HepG2 (cell line): ENCODE measurements around the gene M1AP. TPM values are rescaled to one million over a fixed set of nuclear protein-coding genes. Genes with fewer than 3 reads are reported as not detected.

Experiments
- ARHGAP35 ChIP-seq: sonication (generic); formaldehyde crosslinking; IDR thresholded peaks from 2 replicates; pipeline ENCODE4 v1.9.0; 2022; ENCODE audit warnings: mild to moderate bottlenecking, inconsistent platforms, moderate library complexity, missing genetic modification reagents, borderline replicate concordance
- ETV5 ChIP-seq: IDR thresholded peaks from 2 replicates; pipeline ENCODE4 v1.6.1; 2018; ENCODE audit warnings: missing biosample characterization, missing genetic modification reagents, inconsistent platforms, borderline replicate concordance
- GLMP ChIP-seq: sonication (generic); formaldehyde crosslinking; IDR thresholded peaks from 2 replicates; pipeline ENCODE4 v1.9.0; 2021; ENCODE audit warnings: missing genetic modification reagents, mild to moderate bottlenecking, borderline replicate concordance
- HBP1 ChIP-seq: IDR thresholded peaks from 2 replicates; pipeline ENCODE4 v1.6.1; 2016; ENCODE audit warnings: low read depth, control low read depth
- HDAC2 ChIP-seq: sonication (generic); formaldehyde crosslinking; IDR thresholded peaks from 2 replicates; pipeline ENCODE4 v1.4.0; 2020; ENCODE audit warnings: missing genetic modification reagents
- HMGA1 ChIP-seq: sonication (generic); formaldehyde crosslinking; conservative IDR thresholded peaks from 2 replicates; pipeline ENCODE4 v1.4.0; 2020; ENCODE audit warnings: missing genetic modification reagents
- KDM3A ChIP-seq: IDR thresholded peaks from 2 replicates; pipeline ENCODE4 v1.6.1; 2018; ENCODE audit warnings: low read depth, missing compliant biosample characterization
- MAFK ChIP-seq, 2 experiments: IDR thresholded peaks in 1 of 2; conservative IDR thresholded peaks in 1 of 2; 2 replicates each; pipeline ENCODE4 v1.6.1; 2011; ENCODE audit warnings: improper control_type of control experiment in 2 of 2, low read length in 2 of 2
- MEIS1 ChIP-seq: sonication (generic); formaldehyde crosslinking; IDR thresholded peaks from 2 replicates; pipeline ENCODE4 v1.9.0; 2021; ENCODE audit warnings: mild to moderate bottlenecking, missing genetic modification reagents, moderate library complexity, borderline replicate concordance
- MZF1 ChIP-seq: sonication (generic); formaldehyde crosslinking; IDR thresholded peaks from 2 replicates; pipeline ENCODE4 v1.8.1; 2023; ENCODE audit warnings: mild to moderate bottlenecking, missing genetic modification reagents, borderline replicate concordance
- SAFB2 ChIP-seq: sonication (generic); formaldehyde crosslinking; IDR thresholded peaks from 2 replicates; pipeline ENCODE4 v1.5.1; 2020; ENCODE audit warnings: missing genetic modification reagents, low read depth, mild to moderate bottlenecking, borderline replicate concordance
- SMC3 ChIP-seq: IDR thresholded peaks from 2 replicates; pipeline ENCODE4 v1.6.1; 2011; ENCODE audit warnings: low read length, improper control_type of control experiment
- ZBTB2 ChIP-seq: sonication (generic); formaldehyde crosslinking; IDR thresholded peaks from 2 replicates; pipeline ENCODE4 v1.8.0; 2022; ENCODE audit warnings: low read depth, missing genetic modification reagents
- ZEB1 ChIP-seq: IDR thresholded peaks from 2 replicates; pipeline ENCODE4 v1.6.1; 2012; ENCODE audit warnings: mild to moderate bottlenecking, low read depth, inconsistent platforms; ENCODE audit not compliant: insufficient replicate concordance
- ZNF205 ChIP-seq: IDR thresholded peaks from 2 replicates; pipeline ENCODE4 v1.6.1; 2018; ENCODE audit warnings: missing biosample characterization, missing genetic modification reagents
- ZNF235 ChIP-seq: sonication (generic); formaldehyde crosslinking; IDR thresholded peaks from 2 replicates; pipeline ENCODE4 v1.8.1; 2023; ENCODE audit warnings: mild to moderate bottlenecking, missing genetic modification reagents, borderline replicate concordance
- ZNF414 ChIP-seq: sonication (generic); formaldehyde crosslinking; IDR thresholded peaks from 2 replicates; pipeline ENCODE4 v1.5.0; 2020; ENCODE audit warnings: missing genetic modification reagents
- polyA plus RNA-seq, 8 experiments: library from polyadenylated mRNA; depleted of rRNA in 3 of 8; stranded (reverse) in 7 of 8; unstranded in 1 of 8; fragments of >200 nt; fragmentation: Illumina TruSeq in 4 of 8; extraction: Trizol in 4 of 8; gene quantifications; 2 replicates each; pipeline versions ENCODE4 v1.2.1 to v1.2.3, GENCODE V29; 2011 to 2016; ENCODE audit warnings: low read depth in 4 of 8, missing spikeins in 1 of 8, mixed read lengths in 1 of 8; ENCODE audit not compliant: insufficient read depth in 1 of 8
- total RNA-seq, 5 experiments: library from RNA; depleted of rRNA; stranded (reverse); fragments of >200 nt; fragmentation: Illumina TruSeq; extraction: Trizol; gene quantifications; 2 replicates each; pipeline ENCODE4 v1.2.3, GENCODE V29; 2016; ENCODE audit warnings: low read depth in 1 of 5
- TF ChIP-seq, protein P1 (sequence below): sonication (generic); formaldehyde crosslinking; IDR thresholded peaks from 2 replicates; pipeline ENCODE4 v1.5.0; 2020; ENCODE audit warnings: mild to moderate bottlenecking, missing genetic modification reagents
- TF ChIP-seq, protein P2 (sequence below): sonication (generic); formaldehyde crosslinking; IDR thresholded peaks from 2 replicates; pipeline ENCODE4 v1.5.1; 2020; ENCODE audit warnings: missing genetic modification reagents, mild to moderate bottlenecking, borderline replicate concordance

Gene M1AP
- total and polyA plus RNA-seq, 2 of the 13 experiments (the other 11 are each of a cell fraction or from before 2014, with no cell fraction given): not detected

GRCh38 chr2:74529357-74530238 is 118.5 kb downstream of the M1AP start, which contains the start of the genes AUP1 and HTRA2 (continued):
- peak in 1 of 2 experiments; percentile 4; a peak in 1 of 4 replicates for TF ChIP-seq MAFK (conservative IDR thresholded peaks at IDR 0.05 in 1 of 2, IDR thresholded peaks at IDR 0.05 in 1 of 2; ENCODE audit: low read length in 2 of 2)
- no peak; the same call in 1 of the 2 replicates for TF ChIP-seq ARHGAP35 (CRISPR knock-in tag)
- TF ChIP-seq SMC3: no peak
- TF ChIP-seq ZNF235: peak; percentile 83; the same call in 1 of the 2 replicates
- TF ChIP-seq, protein P1, sequence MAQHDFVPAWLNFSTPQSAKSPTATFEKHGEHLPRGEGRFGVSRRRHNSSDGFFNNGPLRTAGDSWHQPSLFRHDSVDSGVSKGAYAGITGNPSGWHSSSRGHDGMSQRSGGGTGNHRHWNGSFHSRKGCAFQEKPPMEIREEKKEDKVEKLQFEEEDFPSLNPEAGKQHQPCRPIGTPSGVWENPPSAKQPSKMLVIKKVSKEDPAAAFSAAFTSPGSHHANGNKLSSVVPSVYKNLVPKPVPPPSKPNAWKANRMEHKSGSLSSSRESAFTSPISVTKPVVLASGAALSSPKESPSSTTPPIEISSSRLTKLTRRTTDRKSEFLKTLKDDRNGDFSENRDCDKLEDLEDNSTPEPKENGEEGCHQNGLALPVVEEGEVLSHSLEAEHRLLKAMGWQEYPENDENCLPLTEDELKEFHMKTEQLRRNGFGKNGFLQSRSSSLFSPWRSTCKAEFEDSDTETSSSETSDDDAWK (CRISPR knock-in tag): no peak
- no peak; the same call in 1 of the 2 replicates for TF ChIP-seq ZNF205 (CRISPR knock-in tag)
- TF ChIP-seq ZNF414: peak; percentile 77; the same call in 1 of the 2 replicates
- peak; percentile 69; the same call in 1 of the 2 replicates for TF ChIP-seq HBP1
- TF ChIP-seq, protein P2, sequence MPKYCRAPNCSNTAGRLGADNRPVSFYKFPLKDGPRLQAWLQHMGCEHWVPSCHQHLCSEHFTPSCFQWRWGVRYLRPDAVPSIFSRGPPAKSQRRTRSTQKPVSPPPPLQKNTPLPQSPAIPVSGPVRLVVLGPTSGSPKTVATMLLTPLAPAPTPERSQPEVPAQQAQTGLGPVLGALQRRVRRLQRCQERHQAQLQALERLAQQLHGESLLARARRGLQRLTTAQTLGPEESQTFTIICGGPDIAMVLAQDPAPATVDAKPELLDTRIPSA (CRISPR knock-in tag): no peak; the same call in 1 of the 2 replicates
- no peak for TF ChIP-seq MEIS1 (CRISPR knock-in tag)
- peak; percentile 14; the same call in 1 of the 2 replicates for TF ChIP-seq SAFB2 (CRISPR knock-in tag)
- no peak for TF ChIP-seq GLMP
- TF ChIP-seq HMGA1 (CRISPR knock-in tag): no peak
- no peak; the same call in 1 of the 2 replicates for TF ChIP-seq KDM3A (CRISPR knock-in tag)
- peak; percentile 43; the same call in 1 of the 2 replicates for TF ChIP-seq ZBTB2
- peak; percentile 87 for TF ChIP-seq ETV5 (CRISPR knock-in tag)
- peak; percentile 29 for TF ChIP-seq HDAC2 (CRISPR knock-in tag)
- TF ChIP-seq ZEB1: no peak
- no peak for TF ChIP-seq MZF1 (CRISPR knock-in tag)
